ENCODE data around the gene TYK2.

The TYK2 gene

DNA sequence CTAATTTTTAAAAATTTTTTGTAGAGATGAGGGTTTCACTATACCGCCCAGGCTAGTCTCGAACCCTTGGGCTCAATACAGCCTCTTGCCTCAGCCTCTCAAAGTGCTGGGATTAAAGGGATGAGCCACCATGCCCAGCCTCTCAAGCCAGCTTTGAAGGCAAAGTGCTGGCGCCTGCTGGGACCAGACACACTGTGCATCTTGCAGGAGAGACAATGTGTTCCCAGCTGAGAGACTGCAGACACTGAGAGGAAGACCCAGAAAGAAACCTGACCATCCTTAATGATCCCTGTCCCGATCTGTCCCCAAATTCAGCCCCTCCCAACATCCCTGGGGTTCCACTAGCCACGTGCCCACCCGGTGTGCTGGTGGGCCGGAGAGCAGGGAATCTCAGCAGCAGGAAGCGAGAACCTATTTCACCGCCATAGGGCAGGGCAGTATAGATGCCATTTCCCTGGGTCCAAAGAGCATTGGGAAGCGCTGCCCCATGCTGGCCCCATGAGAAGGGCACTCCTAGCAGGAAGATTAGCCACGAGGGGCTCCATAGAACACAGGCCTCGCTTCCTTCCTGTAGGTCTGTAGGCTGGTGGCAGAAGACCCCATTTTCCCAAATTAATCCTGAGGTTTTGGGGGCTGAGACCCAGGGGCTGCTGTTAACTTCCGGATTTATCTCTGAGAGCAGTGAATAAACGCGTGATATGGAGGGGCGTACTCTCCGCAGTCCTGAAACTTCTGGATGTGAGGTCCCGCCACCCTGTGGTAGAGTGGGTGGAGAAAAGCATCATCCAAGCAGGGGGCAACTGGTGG is 48.0 kb downstream of the TYK2 start:
- H3K27ac ChIP-seq (ENCODE audit: low read length) = peak overlapping the region; percentile 83
- no peak for TF ChIP-seq EZH2phosphoT487 (IDR thresholded peaks at IDR 0.05; ENCODE audit: low read depth)
- TF ChIP-seq, protein P1, sequence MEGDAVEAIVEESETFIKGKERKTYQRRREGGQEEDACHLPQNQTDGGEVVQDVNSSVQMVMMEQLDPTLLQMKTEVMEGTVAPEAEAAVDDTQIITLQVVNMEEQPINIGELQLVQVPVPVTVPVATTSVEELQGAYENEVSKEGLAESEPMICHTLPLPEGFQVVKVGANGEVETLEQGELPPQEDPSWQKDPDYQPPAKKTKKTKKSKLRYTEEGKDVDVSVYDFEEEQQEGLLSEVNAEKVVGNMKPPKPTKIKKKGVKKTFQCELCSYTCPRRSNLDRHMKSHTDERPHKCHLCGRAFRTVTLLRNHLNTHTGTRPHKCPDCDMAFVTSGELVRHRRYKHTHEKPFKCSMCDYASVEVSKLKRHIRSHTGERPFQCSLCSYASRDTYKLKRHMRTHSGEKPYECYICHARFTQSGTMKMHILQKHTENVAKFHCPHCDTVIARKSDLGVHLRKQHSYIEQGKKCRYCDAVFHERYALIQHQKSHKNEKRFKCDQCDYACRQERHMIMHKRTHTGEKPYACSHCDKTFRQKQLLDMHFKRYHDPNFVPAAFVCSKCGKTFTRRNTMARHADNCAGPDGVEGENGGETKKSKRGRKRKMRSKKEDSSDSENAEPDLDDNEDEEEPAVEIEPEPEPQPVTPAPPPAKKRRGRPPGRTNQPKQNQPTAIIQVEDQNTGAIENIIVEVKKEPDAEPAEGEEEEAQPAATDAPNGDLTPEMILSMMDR (IDR thresholded peaks at IDR 0.05; ENCODE audit: low read depth, low read length) = 0 out of 2 replicates have a peak, but pooled peaks have one; percentile 16
- H3K4me1 ChIP-seq (ENCODE audit: low read length) = peaks cover 17% of the 10 kb centered on the region
- peak overlapping the region; percentile 87 for H3K9ac ChIP-seq (ENCODE audit: low read length)
- H3K4me3 ChIP-seq (ENCODE audit: low read length) = peak overlapping the region; percentile 93
- no peaks in the 10 kb centered on the region for H3K9me3 ChIP-seq (ENCODE audit: insufficient read depth, low read length)
- H3K27me3 ChIP-seq (ENCODE audit: low read depth, low read length) = no peaks in the 10 kb centered on the region
- peaks cover 54% of the 10 kb centered on the region for H3K36me3 ChIP-seq (replicated peaks; ENCODE audit: low read depth, low read length)
- H4K20me1 ChIP-seq (ENCODE audit: insufficient read depth, low read length) = peaks cover 19% of the 10 kb centered on the region
- H3K79me2 ChIP-seq (ENCODE audit: low read length) = peaks cover 65% of the 10 kb centered on the region
- H3K4me2 ChIP-seq (ENCODE audit: low read length) = peak overlapping the region; percentile 99
- no peak overlapping the region for H2AFZ ChIP-seq (ENCODE audit: low read depth, low read length)

DNA sequence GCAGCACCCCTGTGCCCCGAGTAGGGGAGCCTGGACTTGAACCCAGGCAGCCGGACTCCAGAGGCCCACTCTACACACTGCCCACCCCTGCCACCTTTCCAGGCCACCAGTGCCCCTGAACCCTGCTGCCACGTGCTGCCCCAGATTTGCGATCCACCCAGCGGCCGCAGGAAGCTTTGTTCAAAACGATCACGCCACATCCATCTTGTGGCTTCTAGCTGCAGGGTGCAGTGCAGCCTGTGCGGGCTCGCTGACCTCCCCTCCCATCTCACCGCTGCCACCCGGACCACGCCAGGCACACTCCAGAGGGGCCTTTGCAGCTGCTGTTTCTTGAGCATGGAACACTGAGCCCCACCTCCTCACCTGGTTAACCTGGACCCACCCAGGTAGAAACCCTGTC is 50.8 kb downstream of the TYK2 start:
- no peaks in the 10 kb centered on the region for H3K27me3 ChIP-seq (ENCODE audit: low read depth, low read length)
- H3K9ac ChIP-seq (ENCODE audit: low read length) = no peak overlapping the region
- H3K4me2 ChIP-seq (ENCODE audit: low read length) = no peak overlapping the region
- H3K79me2 ChIP-seq (ENCODE audit: low read length) = peaks cover 69% of the 10 kb centered on the region
- H3K36me3 ChIP-seq (replicated peaks; ENCODE audit: low read depth, low read length) = peaks cover 55% of the 10 kb centered on the region
- H2AFZ ChIP-seq (ENCODE audit: low read depth, low read length) = no peak overlapping the region
- H3K4me1 ChIP-seq (ENCODE audit: low read length) = peaks cover 15% of the 10 kb centered on the region
- H3K4me3 ChIP-seq (ENCODE audit: low read length) = no peak overlapping the region
- H4K20me1 ChIP-seq (ENCODE audit: insufficient read depth, low read length) = peaks cover 19% of the 10 kb centered on the region
- no peak overlapping the region for H3K27ac ChIP-seq (ENCODE audit: low read length)
- TF ChIP-seq EZH2phosphoT487 (IDR thresholded peaks at IDR 0.05; ENCODE audit: low read depth) = no peak
- TF ChIP-seq, protein P1 (IDR thresholded peaks at IDR 0.05; ENCODE audit: low read depth, low read length) = no peak
- H3K9me3 ChIP-seq (ENCODE audit: insufficient read depth, low read length) = no peaks in the 10 kb centered on the region

DNA sequence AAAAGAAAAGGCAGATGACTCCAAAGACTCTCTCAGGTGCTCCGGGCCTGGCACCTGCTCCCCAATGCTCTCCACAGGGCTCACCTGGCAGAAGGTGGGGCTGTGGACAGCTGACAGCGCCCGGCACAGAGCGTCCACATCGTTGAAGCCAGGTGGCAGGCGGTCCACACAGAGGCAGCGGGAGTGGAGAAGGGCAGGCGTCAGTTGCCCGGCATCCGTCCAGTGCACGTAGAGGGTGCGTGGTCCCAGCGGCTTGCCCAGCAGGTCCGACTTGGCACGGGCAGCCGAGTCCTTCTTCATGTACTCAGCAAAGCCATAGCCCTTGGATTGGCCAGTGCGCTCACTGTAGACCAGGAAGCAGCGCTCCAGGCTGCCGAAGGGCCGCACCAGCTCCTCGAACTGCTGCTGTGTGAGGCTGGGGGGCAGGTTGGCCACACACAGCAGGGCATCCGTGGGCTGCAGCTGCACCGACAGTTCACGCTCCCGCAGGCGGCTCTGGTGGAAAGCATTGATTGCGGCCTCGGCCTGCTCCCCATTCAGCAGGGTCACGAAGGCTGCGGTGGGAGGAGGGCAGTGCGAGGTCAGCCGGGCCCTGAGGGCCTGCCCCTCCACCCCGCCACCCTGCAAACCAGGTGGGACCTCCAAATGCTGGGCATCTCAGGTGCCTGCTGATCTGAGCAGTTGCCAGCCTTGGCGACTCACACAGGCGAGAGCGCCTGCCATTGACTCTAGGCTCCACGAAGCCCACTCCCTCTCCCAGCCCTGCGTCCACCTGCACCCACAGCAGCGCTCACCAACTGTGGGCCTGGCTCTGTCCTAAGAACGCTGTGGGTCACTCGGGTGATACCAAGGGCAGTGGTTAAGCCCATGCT is 51.6 kb downstream of the TYK2 start:
- H3K36me3 ChIP-seq (replicated peaks; ENCODE audit: low read depth, low read length) = peaks cover 54% of the 10 kb centered on the region
- TF ChIP-seq EZH2phosphoT487 (IDR thresholded peaks at IDR 0.05; ENCODE audit: low read depth) = no peak
- TF ChIP-seq, protein P1 (IDR thresholded peaks at IDR 0.05; ENCODE audit: low read depth, low read length) = no peak
- no peaks in the 10 kb centered on the region for H3K9me3 ChIP-seq (ENCODE audit: insufficient read depth, low read length)
- peaks cover 63% of the 10 kb centered on the region for H3K79me2 ChIP-seq (ENCODE audit: low read length)
- H3K9ac ChIP-seq (ENCODE audit: low read length) = no peak overlapping the region
- no peak overlapping the region for H3K4me3 ChIP-seq (ENCODE audit: low read length)
- no peak overlapping the region for H2AFZ ChIP-seq (ENCODE audit: low read depth, low read length)
- no peak overlapping the region for H3K27ac ChIP-seq (ENCODE audit: low read length)
- H3K4me2 ChIP-seq (ENCODE audit: low read length) = no peak overlapping the region
- H3K27me3 ChIP-seq (ENCODE audit: low read depth, low read length) = no peaks in the 10 kb centered on the region
- H4K20me1 ChIP-seq (ENCODE audit: insufficient read depth, low read length) = peaks cover 19% of the 10 kb centered on the region
- H3K4me1 ChIP-seq (ENCODE audit: low read length) = peaks cover 8% of the 10 kb centered on the region

DNA sequence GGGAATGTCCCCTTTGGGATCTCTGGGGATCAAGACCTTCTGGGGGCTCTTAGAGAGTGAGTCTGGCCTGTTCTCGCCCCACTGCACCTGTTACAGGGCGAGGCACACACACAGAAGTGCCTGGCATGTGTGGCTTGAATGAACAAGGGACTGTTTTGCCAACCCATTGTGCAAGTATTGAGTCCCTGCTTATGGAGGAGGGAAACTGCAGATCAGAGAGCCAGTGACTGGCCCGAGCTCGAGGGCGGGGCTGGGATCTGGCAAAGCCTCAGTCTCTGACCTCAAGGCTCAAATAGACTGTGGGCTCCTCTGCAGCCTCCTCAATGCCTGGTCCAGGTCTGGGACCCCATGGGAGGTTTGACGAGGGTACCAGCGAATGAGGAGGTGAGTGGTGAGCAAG is 52.6 kb downstream of the TYK2 start:
- H3K4me2 ChIP-seq (ENCODE audit: low read length) = no peak overlapping the region
- peaks cover 58% of the 10 kb centered on the region for H3K79me2 ChIP-seq (ENCODE audit: low read length)
- no peak overlapping the region for H3K27ac ChIP-seq (ENCODE audit: low read length)
- no peak overlapping the region for H3K9ac ChIP-seq (ENCODE audit: low read length)
- peaks cover 8% of the 10 kb centered on the region for H3K4me1 ChIP-seq (ENCODE audit: low read length)
- H4K20me1 ChIP-seq (ENCODE audit: insufficient read depth, low read length) = peaks cover 18% of the 10 kb centered on the region
- peaks cover 60% of the 10 kb centered on the region for H3K36me3 ChIP-seq (replicated peaks; ENCODE audit: low read depth, low read length)
- no peaks in the 10 kb centered on the region for H3K9me3 ChIP-seq (ENCODE audit: insufficient read depth, low read length)
- H3K4me3 ChIP-seq (ENCODE audit: low read length) = no peak overlapping the region
- TF ChIP-seq EZH2phosphoT487 (IDR thresholded peaks at IDR 0.05; ENCODE audit: low read depth) = no peak
- TF ChIP-seq, protein P1 (IDR thresholded peaks at IDR 0.05; ENCODE audit: low read depth, low read length) = no peak
- H2AFZ ChIP-seq (ENCODE audit: low read depth, low read length) = no peak overlapping the region
- H3K27me3 ChIP-seq (ENCODE audit: low read depth, low read length) = no peaks in the 10 kb centered on the region
